Liver (tissue), 9 donors: ENCODE results near the gene MPV17. TPM values are rescaled to one million over a fixed set of nuclear protein-coding genes. Genes with fewer than 3 reads are reported as not detected.

Experiments used
- DNase-seq: peaks from one replicate; pipeline ENCODE4 v3.0.0-alpha.2; 2017; ENCODE audit warnings: low spot score
- H3K27ac ChIP-seq, 2 donors: one replicate each; pipeline ENCODE4 v1.7.0; 2013; ENCODE audit warnings: inconsistent platforms in 2 of 2, low read length in 2 of 2, control low read depth in 1 of 2, low read depth in 1 of 2, mild to moderate bottlenecking in 1 of 2
- H3K27me3 ChIP-seq, 4 donors: one replicate each; pipeline versions ENCODE4 v1.6.1 to v1.7.0; 2013; ENCODE audit warnings: low read length in 3 of 4, inconsistent platforms in 1 of 4, mild to moderate bottlenecking in 1 of 4, moderate library complexity in 1 of 4; ENCODE audit not compliant: control insufficient read depth in 4 of 4, insufficient read depth in 4 of 4
- H3K36me3 ChIP-seq, 4 donors: one replicate each; pipeline versions ENCODE4 v1.6.1 to v1.7.0; 2013; ENCODE audit warnings: low read length in 3 of 4, mild to moderate bottlenecking in 3 of 4, low read depth in 1 of 4, moderate library complexity in 1 of 4; ENCODE audit not compliant: control insufficient read depth in 4 of 4, insufficient read depth in 3 of 4
- H3K4me1 ChIP-seq, 4 donors: one replicate each; pipeline versions ENCODE4 v1.6.1 to v1.7.0; 2013; ENCODE audit warnings: low read length in 3 of 4, mild to moderate bottlenecking in 3 of 4, moderate library complexity in 1 of 4; ENCODE audit not compliant: control insufficient read depth in 4 of 4, insufficient read depth in 4 of 4
- H3K4me3 ChIP-seq, 3 donors: one replicate each; pipeline versions ENCODE4 v1.6.1 to v1.7.0; 2013; ENCODE audit warnings: low read length in 3 of 3, control low read depth in 1 of 3, low read depth in 1 of 3, mild to moderate bottlenecking in 1 of 3
- H3K9ac ChIP-seq, 2 donors: one replicate each; pipeline ENCODE4 v1.7.0; 2013; ENCODE audit warnings: low read length in 2 of 2, mild to moderate bottlenecking in 2 of 2, moderate library complexity in 2 of 2, control low read depth in 1 of 2, low read depth in 1 of 2
- H3K9me3 ChIP-seq, 4 donors: one replicate each; pipeline versions ENCODE4 v1.6.1 to v1.7.0; 2013; ENCODE audit warnings: low read length in 3 of 4; ENCODE audit not compliant: control insufficient read depth in 4 of 4
- ATF3 ChIP-seq: IDR thresholded peaks from 2 replicates; pipeline ENCODE4 v1.6.1; 2016; ENCODE audit warnings: antibody characterized with exemption
- CTCF ChIP-seq: fragments of 150-350 bp; IDR thresholded peaks from 2 replicates; pipeline ENCODE4 v1.5.1; 2017; ENCODE audit warnings: improper control_type of control experiment, low read depth, low read length; ENCODE audit not compliant: missing input control
- EGR1 ChIP-seq, 2 donors: IDR thresholded peaks; 2 replicates each; pipeline ENCODE4 v1.6.1; 2016 to 2018; ENCODE audit warnings: antibody characterized with exemption in 2 of 2, low read depth in 2 of 2
- FOXA1 ChIP-seq: IDR thresholded peaks from 2 replicates; pipeline ENCODE4 v1.6.1; 2016; ENCODE audit warnings: antibody characterized with exemption
- FOXA2 ChIP-seq: IDR thresholded peaks from 2 replicates; pipeline ENCODE4 v1.6.1; 2016; ENCODE audit warnings: antibody characterized with exemption
- GABPA ChIP-seq, 2 donors: IDR thresholded peaks in 1 of 2; conservative IDR thresholded peaks in 1 of 2; 2 replicates each; pipeline ENCODE4 v1.6.1; 2016; ENCODE audit warnings: antibody characterized with exemption in 2 of 2, mild to moderate bottlenecking in 1 of 2, moderate library complexity in 1 of 2
- HNF4A ChIP-seq, 2 donors: conservative IDR thresholded peaks; 2 replicates each; pipeline ENCODE4 v1.6.1; 2016; ENCODE audit warnings: antibody characterized with exemption in 2 of 2, mild to moderate bottlenecking in 2 of 2
- HNF4G ChIP-seq: IDR thresholded peaks from 2 replicates; pipeline ENCODE4 v1.6.1; 2016; ENCODE audit warnings: antibody characterized with exemption
- JUND ChIP-seq, 2 donors: IDR thresholded peaks; 2 replicates each; pipeline ENCODE4 v1.6.1; 2016; ENCODE audit warnings: antibody characterized with exemption in 2 of 2
- MAX ChIP-seq: IDR thresholded peaks from 2 replicates; pipeline ENCODE4 v1.6.1; 2016; ENCODE audit warnings: antibody characterized with exemption
- NR2F2 ChIP-seq: IDR thresholded peaks from 2 replicates; pipeline ENCODE4 v1.6.1; 2016; ENCODE audit warnings: antibody characterized with exemption
- RAD21 ChIP-seq, 2 donors: IDR thresholded peaks; 2 replicates each; pipeline ENCODE4 v1.6.1; 2016; ENCODE audit warnings: antibody characterized with exemption in 2 of 2, mild to moderate bottlenecking in 2 of 2
- REST ChIP-seq: IDR thresholded peaks from 2 replicates; pipeline ENCODE4 v1.6.1; 2016; ENCODE audit warnings: antibody characterized with exemption, mild to moderate bottlenecking
- RXRA ChIP-seq, 2 donors: IDR thresholded peaks; 2 replicates each; pipeline ENCODE4 v1.6.1; 2017 to 2018; ENCODE audit warnings: antibody characterized with exemption in 2 of 2, mild to moderate bottlenecking in 1 of 2
- SP1 ChIP-seq: IDR thresholded peaks from 2 replicates; pipeline ENCODE4 v1.6.1; 2018; ENCODE audit warnings: antibody characterized with exemption, mild to moderate bottlenecking
- TAF1 ChIP-seq: conservative IDR thresholded peaks from 2 replicates; pipeline ENCODE4 v1.6.1; 2016; ENCODE audit warnings: antibody characterized with exemption, mild to moderate bottlenecking
- YY1 ChIP-seq: IDR thresholded peaks from 2 replicates; pipeline ENCODE4 v1.6.1; 2016; ENCODE audit warnings: antibody characterized with exemption, mild to moderate bottlenecking
- ZBTB33 ChIP-seq: IDR thresholded peaks from 2 replicates; pipeline ENCODE4 v1.6.1; 2016; ENCODE audit warnings: antibody characterized with exemption
- WGBS: extraction: QIAGEN DNeasy Blood & Tissue Kit; methylation state at CpG from one replicate; pipeline ENCODE4 v1.1.7; 2013; 5-methylcytosine and 5-hydroxymethylcytosine counted together
- polyA plus RNA-seq, 2 donors: library from polyadenylated mRNA; stranded (reverse) in 1 of 2; unstranded in 1 of 2; fragments of 200-250 nt in 1 of 2; fragments of >200 nt in 1 of 2; fragmentation: Nextera tagmentation in 1 of 2; extraction: Ambion mirVana in 1 of 2; gene quantifications; one replicate each; pipeline versions ENCODE4 v1.2.1 to v1.2.3, GENCODE V29; 2013 to 2015
- total RNA-seq, 2 donors: library from RNA; depleted of rRNA; stranded (reverse); fragments of >200 nt; gene quantifications; one replicate each; pipeline ENCODE4 v1.2.3, GENCODE V29; 2014
- donor health status: healthy.
- donor health status: healthy.
- donor health status: healthy.
- donor health status: healthy.
- donor health status: healthy.

MPV17 gene
- total and polyA plus RNA-seq, 4 donors: 13.9 to 29.6 (median 21.8) TPM

GRCh38 chr2:27370816-27371620 is 48.1 kb upstream of the MPV17 start:
- H3K9me3 ChIP-seq: no peaks in the 10 kb centered on the region

GRCh38 chr2:27370026-27370815 is 47.3 kb upstream of the MPV17 start, which contains the start of the genes EIF2B4 and SNX17:
Gene EIF2B4, minus strand, starts transcription at chr2:27370338. Its CDS starts 24 bp downstream, at chr2:27370314.
Gene SNX17, plus strand, starts transcription at chr2:27370616. Its CDS starts 128 bp downstream, at chr2:27370744.
- Histone ChIP-seq H3K9ac (peak within 1 kb of the TSS; percentile 85 to 93), H3K4me1 (peaks cover 0 to 32% (median 25%) of the 10 kb centered on the region in 4 donors), H3K27me3 (no peaks in the 10 kb centered on the region), H3K4me3 (peak within 1 kb of the TSS; percentile 90 to 94 (median 94)), H3K9me3 (no peaks in the 10 kb centered on the region), H3K27ac (peak within 1 kb of the TSS; percentile 81 to 92), H3K36me3 (peaks cover 14 to 49% (median 38%) of the 10 kb centered on the region in 4 donors)
- DNase-seq: peak; percentile 99
- WGBS: under 1% methylated on average over 85 of the region's 85 CpGs
- peak; percentile 52 to 62 for TF ChIP-seq RXRA (IDR thresholded peaks at IDR 0.05)
- peak; percentile 58 for TF ChIP-seq ATF3
- TF ChIP-seq TAF1: peak; percentile 62
- TF ChIP-seq EGR1 (IDR thresholded peaks at IDR 0.05; ENCODE audit: low read depth in 2 of 2): peak in 1 of 2 donors; percentile 29
- TF ChIP-seq MAX: peak; percentile 98
- peak; percentile 24 for TF ChIP-seq HNF4G
- peak; percentile 35 for TF ChIP-seq FOXA1
- peak in 1 of 2 donors; percentile 90 for TF ChIP-seq GABPA (IDR thresholded peaks at IDR 0.05 in 1 of 2, conservative IDR thresholded peaks at IDR 0.05 in 1 of 2)
- TF ChIP-seq CTCF: peak; percentile 62
- TF ChIP-seq RAD21 (IDR thresholded peaks at IDR 0.05): peak; percentile 69 to 72
- peak; percentile 72 for TF ChIP-seq REST
- no peak for TF ChIP-seq FOXA2
- peak; percentile 97 for TF ChIP-seq ZBTB33
- no peak for TF ChIP-seq NR2F2
- TF ChIP-seq YY1: peak; percentile 98
- no peak for TF ChIP-seq JUND (IDR thresholded peaks at IDR 0.05)
- TF ChIP-seq HNF4A (conservative IDR thresholded peaks at IDR 0.05): peak; percentile 70 to 77
- peak; percentile 96 for TF ChIP-seq SP1

More at GRCh38 chr2:27370816-27371620, 48.1 kb upstream of the MPV17 start:
- WGBS: under 1% methylated on average over 46 of the region's 46 CpGs
- Histone ChIP-seq H3K36me3 (peaks cover 18 to 51% (median 36%) of the 10 kb centered on the region in 4 donors), H3K4me3 (peak overlapping the region; percentile 90 to 94 (median 94)), H3K4me1 (peaks cover 0 to 36% (median 29%) of the 10 kb centered on the region in 4 donors), H3K27me3 (no peaks in the 10 kb centered on the region), H3K9ac (peak overlapping the region; percentile 85 to 93), H3K27ac (peak overlapping the region; percentile 81 to 92)
- DNase-seq: peak; percentile 53
- TF ChIP-seq NR2F2 (no peak), SP1 (peak; percentile 15), GABPA (IDR thresholded peaks at IDR 0.05 in 1 of 2, conservative IDR thresholded peaks at IDR 0.05 in 1 of 2) (peak in 1 of 2 donors; percentile 10)
